ENCODE measurements around the gene RIN1.
"Not testable (repeated sequence)": the region's sequence is repeated elsewhere in the genome, so short reads cannot be mapped to it uniquely, and the experiment has no call there.

RIN1 gene

GRCh38 chr11:66359662-66360087, 23.4 kb upstream of the RIN1 start:
- DNase-seq (ENCODE audit: low spot score) = no peak

GRCh38 chr11:66350560-66351235, 14.5 kb upstream of the RIN1 start:
- not testable (repeated sequence) for DNase-seq (ENCODE audit: low spot score)

DNA sequence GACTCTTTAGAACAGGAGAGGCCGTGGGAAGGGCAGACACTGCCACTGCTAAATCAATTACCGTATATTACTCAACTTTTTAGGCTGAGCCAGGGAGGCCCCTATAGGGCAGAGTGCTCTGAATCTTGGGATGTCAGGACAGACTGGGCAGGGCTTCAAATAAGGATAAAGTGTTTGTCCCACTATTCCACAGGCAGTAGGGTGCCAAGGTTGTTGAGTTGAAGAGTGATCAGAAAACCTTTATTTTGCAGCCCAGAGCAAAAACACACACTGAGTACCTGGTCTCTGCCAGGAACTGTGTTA, 12.8 kb upstream of the RIN1 start:
- DNase-seq (ENCODE audit: low spot score) = no peak

DNA sequence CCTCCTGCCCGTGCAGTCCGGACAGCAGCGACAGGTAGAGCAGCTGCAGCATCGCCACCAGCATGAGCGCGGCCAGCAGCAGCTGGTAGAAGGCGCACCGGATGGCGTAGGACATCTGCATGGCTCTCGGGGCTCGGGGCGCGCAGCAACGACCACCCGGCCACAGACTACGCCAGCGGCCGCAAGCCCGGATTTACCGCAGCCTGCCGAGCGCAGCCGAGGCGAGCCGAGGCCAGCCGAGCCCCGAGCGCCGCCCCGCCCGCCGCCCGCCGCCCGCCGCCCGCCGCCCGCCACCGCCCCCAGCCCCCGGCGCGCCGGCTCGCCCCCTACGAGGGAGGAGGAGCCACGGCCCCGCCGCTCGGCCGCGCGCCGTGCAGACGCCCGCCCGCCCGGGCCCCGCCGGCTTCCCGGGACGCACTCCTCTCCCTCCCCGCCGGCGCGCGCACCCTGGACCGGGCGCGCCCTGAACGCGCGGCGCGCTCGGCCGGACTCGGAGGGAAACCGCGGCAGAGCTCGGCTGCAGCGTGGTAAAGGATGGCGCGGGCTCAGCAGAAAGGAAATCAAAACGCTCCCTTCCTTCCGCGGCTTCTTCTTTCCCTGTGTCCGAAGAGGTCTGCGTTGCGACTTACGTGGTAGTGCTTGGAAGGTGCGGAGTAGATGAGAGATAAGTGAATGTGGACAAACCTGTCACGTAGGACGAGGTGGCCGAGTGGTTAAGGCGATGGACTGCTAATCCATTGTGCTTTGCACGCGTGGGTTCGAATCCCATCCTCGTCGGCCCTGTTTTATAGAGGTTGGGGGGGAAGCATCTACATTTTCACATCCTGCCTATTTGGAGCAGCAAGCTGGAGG, 11.4 kb upstream of the RIN1 start, which contains the start of gene B4GAT1:
B4GAT1 (minus strand) TSS at position 205 of the 852 bp plus-strand sequence; CDS start at position 121, 84 bp downstream.
- DNase-seq (ENCODE audit: low spot score) = peak; percentile 94

DNA sequence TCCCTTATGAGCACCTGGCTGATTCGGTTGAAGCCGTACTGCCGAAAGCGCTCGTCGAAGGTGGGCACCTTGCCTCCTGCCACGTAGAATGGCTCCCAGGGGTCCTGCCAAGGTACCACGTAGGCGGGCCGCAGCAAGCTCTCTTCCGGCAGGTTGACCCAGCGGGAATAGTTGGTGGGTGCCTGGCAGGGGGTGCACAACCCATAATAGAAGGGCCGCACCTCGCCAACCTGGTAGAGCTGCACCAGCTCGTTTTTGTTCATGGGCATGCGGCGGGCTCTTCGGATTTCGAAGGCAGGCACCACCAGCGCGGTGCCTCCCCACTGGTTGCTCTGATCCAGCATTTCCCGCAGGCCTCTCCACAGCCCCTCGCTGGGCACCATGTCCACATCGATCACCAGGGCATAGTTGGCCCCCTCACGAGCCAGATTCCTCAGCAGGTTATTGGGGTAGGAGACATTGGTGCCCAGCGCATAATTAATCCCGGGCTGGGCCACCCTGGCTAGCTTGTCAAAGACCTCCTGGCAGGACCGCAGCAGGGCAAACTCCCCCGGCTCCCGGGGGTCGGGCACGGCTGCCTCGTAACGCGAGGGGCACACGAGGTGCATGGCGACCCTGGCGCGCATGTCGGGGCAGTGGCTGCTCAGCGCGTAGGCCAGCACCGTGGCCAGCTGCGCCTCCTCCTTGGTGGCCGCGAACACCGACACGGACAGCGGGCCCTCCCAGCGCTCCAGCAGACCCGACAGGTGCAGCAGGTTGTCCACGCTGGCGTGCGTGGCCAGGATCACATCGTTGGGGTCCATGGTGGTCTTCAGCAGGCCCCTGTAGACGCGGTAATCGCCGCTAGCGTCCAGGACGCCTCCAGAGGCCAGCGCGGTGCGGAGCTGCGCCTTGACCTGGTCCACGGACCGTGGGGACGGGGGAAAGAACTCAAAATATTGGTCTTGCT, 10.5 kb upstream of the RIN1 start:
- no peak for DNase-seq (ENCODE audit: low spot score)

- DNase-seq (ENCODE audit: low spot score) = no peak
These were observed 9.0 kb upstream of the RIN1 start for GRCh38 chr11:66345316-66345649.

DNA sequence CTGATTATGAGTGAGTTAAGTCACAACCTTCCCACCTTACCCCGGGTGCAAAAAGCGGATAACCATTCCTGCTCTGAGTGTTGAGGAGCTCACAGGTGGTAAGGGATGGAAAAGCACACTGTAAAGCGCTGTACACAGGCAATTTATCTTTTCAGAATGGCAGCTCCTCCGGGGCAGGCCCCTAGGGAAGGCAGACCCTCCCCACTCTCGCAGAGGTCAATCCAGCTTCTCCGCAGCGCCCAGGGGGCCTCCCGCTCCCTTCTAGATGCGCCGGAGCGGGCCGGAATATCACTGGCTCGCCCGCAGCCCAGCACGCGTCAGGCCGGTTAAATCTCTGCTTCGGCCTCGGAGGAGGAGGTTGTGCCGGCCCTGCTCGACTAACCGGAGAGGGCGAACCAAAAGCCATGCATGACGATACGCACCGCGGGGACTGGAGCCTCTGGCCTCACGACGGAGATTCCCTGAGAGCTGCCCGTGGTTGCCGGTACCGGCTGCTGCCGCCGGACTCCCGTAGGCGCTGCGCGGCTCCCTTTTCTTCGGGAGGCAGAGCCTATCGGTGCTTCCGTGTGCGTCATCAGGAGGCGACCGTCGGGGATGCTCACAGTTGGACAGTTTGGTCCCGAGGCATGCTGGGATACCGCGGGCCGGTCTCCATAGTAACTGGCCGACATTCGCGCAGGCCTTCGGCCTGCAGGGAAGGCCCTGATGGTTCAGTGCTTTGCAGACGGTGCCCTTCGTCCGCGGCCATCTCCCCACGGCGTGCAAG, 8.5 kb upstream of the RIN1 start, which contains the start of gene BRMS1:
BRMS1 (minus strand) TSS at position 555 of the 766 bp plus-strand sequence. CDS start 2,870 bp downstream, outside the sequence.
- DNase-seq (ENCODE audit: low spot score) = peak; percentile 97

DNA sequence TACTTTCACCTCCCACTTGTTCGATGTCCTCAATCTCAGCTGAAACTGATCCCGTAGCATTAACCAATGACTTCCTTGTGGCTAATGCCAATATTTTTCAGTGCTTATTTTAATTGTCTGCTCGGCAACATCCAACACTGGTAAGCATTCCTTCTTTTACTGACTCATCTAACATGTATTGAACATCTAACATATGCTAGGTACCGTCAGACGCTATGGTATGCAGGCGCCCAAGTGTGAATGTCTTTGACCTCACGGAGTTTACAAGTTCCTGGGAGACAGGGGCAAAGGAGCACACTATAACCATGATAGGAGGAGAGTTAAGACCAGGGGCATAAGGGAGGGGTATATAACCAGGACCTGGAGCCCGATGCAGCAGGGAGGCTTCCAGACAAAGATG, 6.9 kb upstream of the RIN1 start:
- DNase-seq (ENCODE audit: low spot score) = no peak

- DNase-seq (ENCODE audit: low spot score) = no peak
These were observed 5.4 kb upstream of the RIN1 start for GRCh38 chr11:66341502-66342126.

DNA sequence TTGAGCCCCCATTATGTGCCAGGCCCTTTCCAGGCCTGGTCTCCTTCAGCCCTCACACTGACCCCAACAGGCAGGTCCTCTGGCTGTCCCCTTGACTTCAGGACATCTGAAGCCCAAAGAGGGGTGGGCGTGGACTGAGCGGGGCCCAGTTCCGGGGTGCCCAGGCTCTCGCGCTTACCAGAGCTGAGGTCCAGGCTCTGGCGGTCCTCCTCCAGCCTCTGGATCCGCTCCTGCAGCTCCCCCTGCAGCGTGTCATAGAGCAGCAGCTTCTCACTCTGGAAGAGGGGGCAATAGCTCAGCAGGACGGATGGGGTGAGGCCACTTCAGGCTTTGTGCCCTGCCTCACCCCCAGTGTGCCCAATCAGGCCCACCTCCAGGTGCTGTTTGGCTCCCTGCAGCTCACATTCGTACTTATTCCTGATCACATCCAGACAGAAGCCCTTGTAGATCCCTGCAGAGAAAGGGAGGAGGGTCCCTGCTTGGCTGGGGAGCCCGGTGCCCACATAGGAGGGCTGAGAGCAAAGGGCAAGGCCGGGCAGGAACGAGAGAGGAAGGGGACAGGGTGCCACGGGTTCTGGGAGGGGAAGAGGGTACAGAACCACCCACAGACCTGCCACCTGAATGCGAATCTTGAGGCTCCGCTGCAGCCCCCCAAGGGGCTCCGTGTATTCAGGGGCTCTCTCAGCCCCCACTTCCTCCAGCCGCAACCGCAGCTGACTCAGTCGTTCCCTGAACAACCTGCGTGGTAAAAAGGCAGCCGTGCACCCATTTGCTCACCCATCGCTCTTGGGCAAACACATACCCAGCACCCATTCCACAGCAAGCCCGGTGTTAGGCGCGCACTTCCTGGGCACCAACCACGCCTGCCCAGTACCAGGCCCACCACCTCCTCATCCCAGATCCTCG, 4.6 kb upstream of the RIN1 start:
- no peak for DNase-seq (ENCODE audit: low spot score)

DNA sequence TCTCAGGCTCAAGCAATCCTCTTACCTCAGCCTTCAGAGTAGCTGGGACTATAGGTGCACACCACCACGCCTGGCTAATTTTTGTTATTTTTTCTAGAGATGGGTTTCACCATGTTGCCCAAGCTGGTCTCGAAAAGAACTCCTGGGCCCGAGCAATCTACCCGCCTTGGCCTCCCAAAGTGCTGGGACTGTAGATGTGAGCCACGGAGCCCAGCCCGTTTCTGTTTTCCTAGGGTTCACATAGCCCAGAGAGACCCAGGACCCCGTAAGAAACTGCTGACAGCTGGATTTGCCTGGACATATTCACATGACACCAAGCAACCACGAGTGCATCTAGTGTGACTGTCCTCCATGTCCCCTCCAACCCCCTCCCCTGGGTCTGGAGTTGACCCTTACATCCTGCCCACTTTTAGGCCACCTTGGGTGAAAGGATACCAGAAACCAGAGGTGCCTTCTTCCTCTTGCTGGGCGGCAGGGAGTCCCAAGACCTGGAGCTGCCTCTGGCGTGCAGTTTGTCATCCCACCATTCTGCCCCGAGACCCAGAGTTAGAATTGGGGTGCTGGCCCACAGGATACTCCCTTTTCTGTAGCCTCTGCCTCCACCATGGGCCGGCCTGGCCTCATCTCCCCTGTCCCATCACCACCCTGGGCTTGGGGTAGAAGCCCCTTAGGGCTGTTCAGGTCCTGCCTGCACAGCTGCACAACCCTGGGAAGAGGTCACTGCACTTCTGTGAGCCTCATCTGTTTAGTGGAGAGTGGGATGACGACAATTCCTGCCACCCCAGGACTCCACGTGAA, 3.7 kb upstream of the RIN1 start:
- no peak for DNase-seq (ENCODE audit: low spot score)

DNA sequence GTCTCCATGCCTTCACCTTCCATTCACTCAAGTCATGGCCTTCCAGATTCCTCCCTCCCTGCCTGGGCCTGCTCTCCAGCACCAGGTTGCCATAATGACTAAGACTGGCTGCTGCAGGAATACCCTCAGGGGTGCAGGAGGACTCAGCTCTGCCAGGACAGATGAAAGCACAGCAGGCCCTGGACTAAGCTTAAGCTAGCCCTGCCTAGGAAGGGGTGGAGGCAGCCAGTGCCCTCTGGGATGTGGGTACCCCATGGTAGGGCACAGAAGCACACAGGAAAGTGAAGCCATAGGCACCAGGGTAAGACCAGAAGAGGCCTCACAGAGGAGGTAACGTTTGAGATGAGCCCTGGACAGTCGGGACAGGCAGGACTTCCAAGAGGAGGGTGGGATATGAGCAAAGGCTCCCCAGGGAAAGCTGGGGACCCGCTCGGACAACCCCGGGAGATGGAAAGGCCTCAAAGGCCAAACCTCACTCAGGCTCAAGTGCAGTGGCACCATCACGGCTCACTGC, 3.0 kb upstream of the RIN1 start:
- DNase-seq (ENCODE audit: low spot score) = no peak

GRCh38 chr11:66338276-66339161, 2.3 kb upstream of the RIN1 start:
- DNase-seq (ENCODE audit: low spot score) = no peak

DNA sequence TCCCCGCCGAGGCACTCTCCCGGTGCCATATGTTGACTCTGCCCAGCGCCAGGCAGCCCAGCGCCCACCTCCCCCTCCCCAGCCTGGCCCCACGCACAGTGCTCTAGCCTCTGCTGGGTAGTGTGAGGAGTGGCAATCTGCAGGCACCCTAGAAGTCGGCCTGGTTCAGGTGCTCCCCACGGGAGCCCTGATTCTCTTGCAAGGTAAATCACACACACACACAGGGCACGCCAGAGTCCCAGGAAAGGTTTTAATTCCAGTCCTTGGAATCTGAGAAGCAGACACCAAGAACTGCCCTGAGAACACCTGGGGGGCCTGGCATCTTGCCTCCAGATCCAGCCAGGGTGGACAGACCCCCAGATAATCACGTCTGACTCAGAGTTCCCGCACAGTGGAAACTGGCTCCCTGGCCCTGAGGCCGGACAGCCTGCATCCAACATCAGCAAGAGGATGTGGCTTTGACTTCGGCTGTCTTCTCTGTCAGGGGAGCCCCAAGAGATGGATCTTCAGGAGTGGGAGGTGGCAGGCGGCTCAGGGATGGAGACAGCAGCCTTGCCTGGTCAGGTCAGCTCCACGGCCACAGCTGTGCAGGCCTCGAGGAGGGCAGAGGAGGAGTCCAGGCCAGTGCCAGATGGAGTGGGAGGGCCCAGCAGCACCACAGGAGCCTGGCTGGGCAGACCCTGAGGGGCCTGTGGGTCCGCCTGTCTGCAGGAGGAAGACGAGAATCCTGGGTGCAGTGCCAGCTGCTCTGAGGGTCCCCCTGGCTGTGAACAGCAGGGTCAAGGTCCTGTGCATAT, 1.1 kb upstream of the RIN1 start:
- peak; percentile 38 for DNase-seq (ENCODE audit: low spot score)

GRCh38 chr11:66335531-66336233, 552 bp downstream of the RIN1 start:
- DNase-seq (ENCODE audit: low spot score) = peak; percentile 50
